HepG2 (cell line): ENCODE data around the gene TMEM200C. TPM values are rescaled to one million over a fixed set of nuclear protein-coding genes. Genes with fewer than 3 reads are reported as not detected.

Experiments
- ATAC-seq: fragments of 200-7000 bp; cut with Tn5 transposase; 3 replicates; pipeline ENCODE4 v1.9.1; 2020; ENCODE audit warnings: mild to moderate bottlenecking, moderate library complexity
- BruUV-seq: library from RNA; stranded (reverse); fragments of 400-500 nt; replicated peaks from 2 replicates; lab custom pipeline; 2021; lab: Mats Ljungman, UMichigan
- CTCF ChIA-PET: fragments of 300-600 bp; formaldehyde crosslinking; extraction: SDS; loops from one replicate; lab custom pipeline; 2021; ENCODE audit warnings: low total read pairs, inconsistent platforms, low intra/inter-chr PET ratio; lab: Yijun Ruan, JAX
- POLR2A ChIA-PET: fragments of 350-600 bp; sonication (Branson Sonifier 250); formaldehyde crosslinking; loops from one replicate; lab custom pipeline; 2020; ENCODE audit warnings: antibody characterized with exemption, inconsistent platforms; lab: Yijun Ruan, JAX
- DNase-seq: peaks from one replicate; pipeline ENCODE4 v3.0.0-alpha.2; 2015; ENCODE audit warnings: low spot score
- FAIRE-seq: peaks from 3 replicates; lab custom pipeline; 2011; peaks lifted over from hg19 to GRCh38; lab: Jason Lieb, UNC
- H2AFZ ChIP-seq: one replicate; pipeline ENCODE4 v1.6.1; 2011; ENCODE audit warnings: low read length, inconsistent platforms
- H3K27ac ChIP-seq: fragments of 300-600 bp; 3 replicates; pipeline ENCODE4 v1.8.0; 2011; ENCODE audit warnings: mixed run types, mild to moderate bottlenecking, mixed read lengths, low read length, inconsistent platforms; ENCODE audit not compliant: insufficient read depth; ENCODE audit errors: extremely low read length
- H3K27me3 ChIP-seq, 2 experiments: fragments of 200-600 bp in 1 of 2; 2 replicates in 1 of 2; 3 replicates in 1 of 2; pipeline versions ENCODE4 v1.6.0 to v1.8.0; 2011; ENCODE audit warnings: low read length in 2 of 2, mild to moderate bottlenecking in 2 of 2, moderate library complexity in 2 of 2, inconsistent platforms in 1 of 2; ENCODE audit not compliant: insufficient read depth in 2 of 2, control insufficient read depth in 1 of 2
- H3K36me3 ChIP-seq, 2 experiments: fragments of 200-600 bp in 1 of 2; replicated peaks in 1 of 2; 2 replicates in 1 of 2; 3 replicates in 1 of 2; pipeline versions ENCODE4 v1.5.1 to v1.8.0; 2011; ENCODE audit warnings: low read length in 2 of 2, inconsistent platforms in 1 of 2; ENCODE audit not compliant: insufficient read depth in 2 of 2, control insufficient read depth in 1 of 2
- H3K4me1 ChIP-seq: 2 replicates; pipeline ENCODE4 v1.5.1; 2012; ENCODE audit warnings: low read length, inconsistent platforms; ENCODE audit not compliant: insufficient read depth
- H3K4me2 ChIP-seq: 2 replicates; pipeline ENCODE4 v1.6.0; 2011; ENCODE audit warnings: low read depth, low read length, inconsistent platforms
- H3K4me3 ChIP-seq, 3 experiments: fragments of 200-600 bp in 1 of 3; sonication (generic), shearing (Covaris generic) in 1 of 3; replicated peaks in 1 of 3; 2 replicates each; pipeline ENCODE4 v1.5.1; 2011 to 2016; ENCODE audit warnings: low read length in 3 of 3, inconsistent platforms in 2 of 3, low read depth in 2 of 3, mild to moderate bottlenecking in 2 of 3, control low read depth in 1 of 3, mixed read lengths in 1 of 3; ENCODE audit not compliant: insufficient read depth in 1 of 3
- H3K79me2 ChIP-seq: one replicate; pipeline ENCODE4 v1.6.1; 2011; ENCODE audit warnings: low read length, inconsistent platforms; ENCODE audit not compliant: insufficient read depth
- H3K9ac ChIP-seq: 2 replicates; pipeline ENCODE4 v1.6.0; 2011; ENCODE audit warnings: mild to moderate bottlenecking, low read depth, low read length, inconsistent platforms; ENCODE audit not compliant: insufficient read depth
- H3K9me3 ChIP-seq: 2 replicates; pipeline ENCODE4 v1.5.1; 2012; ENCODE audit warnings: mild to moderate bottlenecking, low read length
- H4K20me1 ChIP-seq: 2 replicates; pipeline ENCODE4 v1.6.0; 2011; ENCODE audit warnings: inconsistent platforms, mild to moderate bottlenecking, low read length, moderate library complexity; ENCODE audit not compliant: insufficient read depth
- ELF4 ChIP-seq: sonication (generic); formaldehyde crosslinking; IDR thresholded peaks from 2 replicates; pipeline ENCODE4 v1.5.0; 2020; ENCODE audit warnings: missing genetic modification reagents, mild to moderate bottlenecking, moderate library complexity, borderline replicate concordance
- FOXM1 ChIP-seq: sonication (generic); formaldehyde crosslinking; IDR thresholded peaks from 2 replicates; pipeline ENCODE4 v1.5.0; 2020; ENCODE audit warnings: missing genetic modification reagents
- HNRNPH1 ChIP-seq: fragments of 200-400 bp; formaldehyde crosslinking; optimal IDR thresholded peaks from 2 replicates; pipeline ENCODE3; 2017; ENCODE audit warnings: mild to moderate bottlenecking, low read depth, low read length
- TAF1 ChIP-seq: sonication (generic); formaldehyde crosslinking; IDR thresholded peaks from 2 replicates; pipeline ENCODE4 v1.4.0; 2020; ENCODE audit warnings: missing genetic modification reagents
- ZNF713 ChIP-seq: sonication (generic); formaldehyde crosslinking; IDR thresholded peaks from 2 replicates; pipeline ENCODE4 v1.4.0; 2020; ENCODE audit warnings: mild to moderate bottlenecking, missing genetic modification reagents
- ZNF839 ChIP-seq: sonication (generic); formaldehyde crosslinking; IDR thresholded peaks from 2 replicates; pipeline ENCODE4 v1.4.0; 2020; ENCODE audit warnings: missing genetic modification reagents, mild to moderate bottlenecking, borderline replicate concordance
- WGBS: methylation state at CpG from one replicate; pipeline ENCODE4 v1.1.6; 2017; ENCODE audit warnings: low lambda C conversion rate; 5-methylcytosine and 5-hydroxymethylcytosine counted together
- in situ Hi-C: cut with HindIII; loops from 2 replicates; pipeline ENCODE4 v1.10.0; 2017; ENCODE audit warnings: low pct_unique_long_range_greater_than_20kb; ENCODE audit not compliant: extremely low pct_ligation_motif_present
- intact Hi-C: fragments of 100-400 bp; cut with micrococcal nuclease; formaldehyde crosslinking; loops from one replicate; pipeline ENCODE4 v1.10.0; 2022; ENCODE audit not compliant: unreplicated experiment
- polyA plus RNA-seq, 8 experiments: library from polyadenylated mRNA; depleted of rRNA in 3 of 8; stranded (reverse) in 7 of 8; unstranded in 1 of 8; fragments of >200 nt; fragmentation: Illumina TruSeq in 4 of 8; extraction: Trizol in 4 of 8; gene quantifications; 2 replicates each; pipeline versions ENCODE4 v1.2.1 to v1.2.3, GENCODE V29; 2011 to 2016; ENCODE audit warnings: low read depth in 4 of 8, missing spikeins in 1 of 8, mixed read lengths in 1 of 8; ENCODE audit not compliant: insufficient read depth in 1 of 8
- total RNA-seq, 5 experiments: library from RNA; depleted of rRNA; stranded (reverse); fragments of >200 nt; fragmentation: Illumina TruSeq; extraction: Trizol; gene quantifications; 2 replicates each; pipeline ENCODE4 v1.2.3, GENCODE V29; 2016; ENCODE audit warnings: low read depth in 1 of 5
- TF ChIP-seq, protein P1 (sequence below): sonication (generic); formaldehyde crosslinking; IDR thresholded peaks from 2 replicates; pipeline ENCODE4 v1.4.0; 2020; ENCODE audit warnings: mild to moderate bottlenecking, missing genetic modification reagents
- TF ChIP-seq, protein P2 (sequence below): sonication (generic); formaldehyde crosslinking; IDR thresholded peaks from 2 replicates; pipeline ENCODE4 v1.5.1; 2020; ENCODE audit warnings: mild to moderate bottlenecking, missing genetic modification reagents, moderate library complexity
- TF ChIP-seq, protein P3 (sequence below): sonication (generic); formaldehyde crosslinking; conservative IDR thresholded peaks from 2 replicates; pipeline ENCODE4 v1.8.0; 2022; ENCODE audit warnings: missing genetic modification reagents
- TF ChIP-seq, protein P4 (sequence below): IDR thresholded peaks from 2 replicates; pipeline ENCODE4 v1.6.1; 2016; ENCODE audit warnings: mild to moderate bottlenecking

Gene TMEM200C
- total and polyA plus RNA-seq, 2 of the 13 experiments (the other 11 are each of a cell fraction or from before 2014, with no cell fraction given): 0.04 TPM; not detected in 1

DNA sequence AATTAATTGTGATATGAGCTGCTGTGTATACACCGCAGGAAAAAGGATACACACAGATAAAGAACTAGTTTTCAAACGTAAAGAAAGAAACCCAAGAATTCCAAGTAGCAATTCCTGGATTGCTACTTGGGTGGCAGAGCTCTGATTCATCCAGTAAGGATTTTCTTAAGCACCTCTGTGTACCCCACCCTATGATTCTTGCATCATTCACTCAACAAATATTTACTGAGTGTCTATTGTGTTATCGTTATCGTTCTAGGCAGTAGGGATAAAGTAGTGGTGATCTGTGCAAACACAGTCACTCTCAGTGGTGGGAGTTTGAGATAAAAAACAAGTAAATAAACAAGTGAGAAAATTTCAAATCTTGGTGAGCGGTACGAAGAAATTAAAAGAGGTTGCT, 4.9 kb upstream of the TMEM200C start (continued):
- TF ChIP-seq, protein P1, sequence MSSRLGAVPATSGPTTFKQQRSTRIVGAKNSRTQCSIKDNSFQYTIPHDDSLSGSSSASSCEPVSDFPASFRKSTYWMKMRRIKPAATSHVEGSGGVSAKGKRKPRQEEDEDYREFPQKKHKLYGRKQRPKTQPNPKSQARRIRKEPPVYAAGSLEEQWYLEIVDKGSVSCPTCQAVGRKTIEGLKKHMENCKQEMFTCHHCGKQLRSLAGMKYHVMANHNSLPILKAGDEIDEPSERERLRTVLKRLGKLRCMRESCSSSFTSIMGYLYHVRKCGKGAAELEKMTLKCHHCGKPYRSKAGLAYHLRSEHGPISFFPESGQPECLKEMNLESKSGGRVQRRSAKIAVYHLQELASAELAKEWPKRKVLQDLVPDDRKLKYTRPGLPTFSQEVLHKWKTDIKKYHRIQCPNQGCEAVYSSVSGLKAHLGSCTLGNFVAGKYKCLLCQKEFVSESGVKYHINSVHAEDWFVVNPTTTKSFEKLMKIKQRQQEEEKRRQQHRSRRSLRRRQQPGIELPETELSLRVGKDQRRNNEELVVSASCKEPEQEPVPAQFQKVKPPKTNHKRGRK (CRISPR knock-in tag): no peak
- TF ChIP-seq, protein P2, sequence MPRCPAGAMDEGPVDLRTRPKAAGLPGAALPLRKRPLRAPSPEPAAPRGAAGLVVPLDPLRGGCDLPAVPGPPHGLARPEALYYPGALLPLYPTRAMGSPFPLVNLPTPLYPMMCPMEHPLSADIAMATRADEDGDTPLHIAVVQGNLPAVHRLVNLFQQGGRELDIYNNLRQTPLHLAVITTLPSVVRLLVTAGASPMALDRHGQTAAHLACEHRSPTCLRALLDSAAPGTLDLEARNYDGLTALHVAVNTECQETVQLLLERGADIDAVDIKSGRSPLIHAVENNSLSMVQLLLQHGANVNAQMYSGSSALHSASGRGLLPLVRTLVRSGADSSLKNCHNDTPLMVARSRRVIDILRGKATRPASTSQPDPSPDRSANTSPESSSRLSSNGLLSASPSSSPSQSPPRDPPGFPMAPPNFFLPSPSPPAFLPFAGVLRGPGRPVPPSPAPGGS (CRISPR knock-in tag): no peak
- TF ChIP-seq ZNF713 (CRISPR knock-in tag) (no peak), ELF4 (CRISPR knock-in tag) (no peak), TAF1 (CRISPR knock-in tag) (no peak)
- TF ChIP-seq, protein P3, sequence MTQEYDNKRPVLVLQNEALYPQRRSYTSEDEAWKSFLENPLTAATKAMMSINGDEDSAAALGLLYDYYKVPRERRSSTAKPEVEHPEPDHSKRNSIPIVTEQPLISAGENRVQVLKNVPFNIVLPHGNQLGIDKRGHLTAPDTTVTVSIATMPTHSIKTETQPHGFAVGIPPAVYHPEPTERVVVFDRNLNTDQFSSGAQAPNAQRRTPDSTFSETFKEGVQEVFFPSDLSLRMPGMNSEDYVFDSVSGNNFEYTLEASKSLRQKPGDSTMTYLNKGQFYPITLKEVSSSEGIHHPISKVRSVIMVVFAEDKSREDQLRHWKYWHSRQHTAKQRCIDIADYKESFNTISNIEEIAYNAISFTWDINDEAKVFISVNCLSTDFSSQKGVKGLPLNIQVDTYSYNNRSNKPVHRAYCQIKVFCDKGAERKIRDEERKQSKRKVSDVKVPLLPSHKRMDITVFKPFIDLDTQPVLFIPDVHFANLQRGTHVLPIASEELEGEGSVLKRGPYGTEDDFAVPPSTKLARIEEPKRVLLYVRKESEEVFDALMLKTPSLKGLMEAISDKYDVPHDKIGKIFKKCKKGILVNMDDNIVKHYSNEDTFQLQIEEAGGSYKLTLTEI (CRISPR knock-in tag): no peak

DNA sequence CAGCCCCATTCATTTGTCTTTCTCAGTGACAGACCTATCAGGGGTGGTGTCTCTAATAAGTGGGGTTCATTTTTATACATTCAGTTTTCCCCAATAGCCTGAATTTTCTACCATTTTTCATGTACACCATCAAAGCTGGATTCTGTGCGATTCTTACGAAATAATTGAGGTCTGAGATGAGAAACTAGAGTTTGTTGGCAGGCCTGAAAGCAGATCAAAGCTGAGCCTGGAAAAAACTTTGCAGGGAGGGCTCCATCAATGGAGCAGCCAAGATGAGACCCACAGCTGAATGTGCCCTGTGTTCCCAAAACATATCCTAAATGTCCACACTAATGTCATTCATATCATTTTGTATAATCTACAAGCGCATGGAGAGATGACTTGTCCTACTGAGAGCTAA, 4.5 kb upstream of the TMEM200C start:
- TF ChIP-seq, protein P4, sequence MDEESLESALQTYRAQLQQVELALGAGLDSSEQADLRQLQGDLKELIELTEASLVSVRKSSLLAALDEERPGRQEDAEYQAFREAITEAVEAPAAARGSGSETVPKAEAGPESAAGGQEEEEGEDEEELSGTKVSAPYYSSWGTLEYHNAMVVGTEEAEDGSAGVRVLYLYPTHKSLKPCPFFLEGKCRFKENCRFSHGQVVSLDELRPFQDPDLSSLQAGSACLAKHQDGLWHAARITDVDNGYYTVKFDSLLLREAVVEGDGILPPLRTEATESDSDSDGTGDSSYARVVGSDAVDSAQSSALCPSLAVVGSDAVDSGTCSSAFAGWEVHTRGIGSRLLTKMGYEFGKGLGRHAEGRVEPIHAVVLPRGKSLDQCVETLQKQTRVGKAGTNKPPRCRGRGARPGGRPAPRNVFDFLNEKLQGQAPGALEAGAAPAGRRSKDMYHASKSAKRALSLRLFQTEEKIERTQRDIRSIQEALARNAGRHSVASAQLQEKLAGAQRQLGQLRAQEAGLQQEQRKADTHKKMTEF: no peak
- no peak for TF ChIP-seq FOXM1 (CRISPR knock-in tag)
- no peak for TF ChIP-seq ZNF839 (CRISPR knock-in tag)
- TF ChIP-seq HNRNPH1: no peak
- DNase-seq (no peak), FAIRE-seq (no peak), ATAC-seq (no peak)
- POLR2A ChIA-PET: no interaction called here
- Histone ChIP-seq H3K4me2 (no peak overlapping the region), H3K36me3 (no peaks in the 10 kb centered on the region), H4K20me1 (no peaks in the 10 kb centered on the region), H3K27me3 (peaks cover 6 to 49% of the 10 kb centered on the region in 2 experiments), H3K9ac (no peak overlapping the region), H3K79me2 (no peaks in the 10 kb centered on the region), H2AFZ (no peak overlapping the region), H3K4me3 (no peak overlapping the region), H3K4me1 (peaks cover 6% of the 10 kb centered on the region; the same call in 1 of the 2 replicates), H3K27ac (no peak overlapping the region), H3K9me3 (no peaks in the 10 kb centered on the region)
- intact Hi-C loops (loop anchor here (10.0 kb wide), 2 partner anchors 55 to 155 kb away; no protein-coding TSS in a partner anchor), in situ Hi-C loops (loop anchor here (10.0 to 25.0 kb wide), 2 partner anchors 315 to 987 kb away; no protein-coding TSS in a partner anchor)
- BruUV-seq: no TSS peak
- CTCF ChIA-PET: no interaction called here
- 35% methylated on average over 3 of the region's 3 CpGs for WGBS
